Neutrophil (primary cell): Measurements from ENCODE around the gene PASK.

Experiments used
- H3K27ac ChIP-seq: fragments of 200-600 bp; sonication (generic); 2 replicates; pipeline ENCODE4 v1.5.1; 2016; ENCODE audit warnings: mild to moderate bottlenecking, moderate library complexity
- H3K27me3 ChIP-seq: fragments of 200-600 bp; sonication (generic); 2 replicates; pipeline ENCODE4 v1.6.0; 2016; ENCODE audit warnings: mild to moderate bottlenecking
- H3K36me3 ChIP-seq: fragments of 200-600 bp; sonication (generic); 2 replicates; pipeline ENCODE4 v1.5.1; 2017
- H3K4me1 ChIP-seq, 2 experiments: fragments of 200-600 bp in 1 of 2; sonication (generic) in 1 of 2; 1 replicate in 1 of 2; 2 replicates in 1 of 2; pipeline versions ENCODE4 v1.5.1 to v1.6.1; 2013 to 2016; ENCODE audit warnings: low read depth in 1 of 2, low read length in 1 of 2, mild to moderate bottlenecking in 1 of 2, moderate library complexity in 1 of 2; ENCODE audit not compliant: control insufficient read depth in 1 of 2, insufficient read depth in 1 of 2
- H3K4me3 ChIP-seq, 2 experiments: fragments of 200-600 bp in 1 of 2; sonication (generic) in 1 of 2; 1 replicate in 1 of 2; 2 replicates in 1 of 2; pipeline ENCODE4 v1.5.1; 2013 to 2016; ENCODE audit warnings: low read depth in 1 of 2, low read length in 1 of 2, mild to moderate bottlenecking in 1 of 2, moderate library complexity in 1 of 2
- H3K9me3 ChIP-seq: fragments of 200-600 bp; sonication (generic); 2 replicates; pipeline ENCODE4 v1.5.1; 2016
- CTCF ChIP-seq: fragments of 200-600 bp; sonication (generic); IDR thresholded peaks from 2 replicates; pipeline ENCODE4 v1.5.1; 2016; ENCODE audit warnings: antibody characterized with exemption

PASK gene

DNA sequence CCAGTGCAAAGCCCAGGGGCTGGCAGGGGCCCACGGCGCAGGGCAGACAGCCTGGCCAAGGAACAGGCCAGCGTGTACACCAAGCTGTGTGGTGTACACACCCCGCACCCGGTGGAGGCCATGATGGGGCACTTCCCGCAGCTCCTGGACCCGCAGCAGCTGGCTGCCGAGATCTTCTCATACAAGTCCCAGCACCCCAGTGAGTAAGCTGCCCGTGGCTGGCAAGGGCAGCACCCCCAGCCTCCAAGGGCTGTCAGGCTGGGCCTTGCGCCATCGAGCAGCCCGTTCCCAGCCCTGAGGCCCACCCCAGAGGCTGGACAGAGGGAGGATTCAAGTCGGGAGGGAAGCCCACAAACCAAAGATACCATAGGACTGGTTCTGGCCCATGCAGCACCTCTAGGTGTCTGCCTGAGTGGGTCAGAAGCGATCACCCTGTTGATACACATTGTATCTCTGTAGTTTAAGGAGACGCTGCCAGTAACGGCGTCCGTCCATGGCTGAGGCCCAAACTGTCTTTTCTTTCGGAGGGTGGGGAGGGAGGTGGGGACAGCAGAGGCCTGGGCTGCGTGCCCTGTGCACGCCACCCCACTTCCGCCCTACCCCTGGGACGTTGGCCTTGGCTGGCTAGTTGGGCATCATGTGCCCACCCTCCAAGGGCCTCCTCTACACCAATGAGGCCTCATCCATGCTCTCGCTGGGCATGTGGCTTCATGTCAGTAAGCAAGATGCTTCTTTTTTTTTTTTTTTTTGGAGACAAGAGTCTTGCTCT lies 30.4 kb downstream of the PASK start:
- Histone ChIP-seq H3K4me3 (no peak overlapping the region), H3K4me1 (no peaks in the 10 kb centered on the region), H3K9me3 (no peaks in the 10 kb centered on the region), H3K27me3 (no peaks in the 10 kb centered on the region), H3K36me3 (peaks cover 13% of the 10 kb centered on the region), H3K27ac (no peak overlapping the region)
- TF ChIP-seq CTCF = no peak

DNA sequence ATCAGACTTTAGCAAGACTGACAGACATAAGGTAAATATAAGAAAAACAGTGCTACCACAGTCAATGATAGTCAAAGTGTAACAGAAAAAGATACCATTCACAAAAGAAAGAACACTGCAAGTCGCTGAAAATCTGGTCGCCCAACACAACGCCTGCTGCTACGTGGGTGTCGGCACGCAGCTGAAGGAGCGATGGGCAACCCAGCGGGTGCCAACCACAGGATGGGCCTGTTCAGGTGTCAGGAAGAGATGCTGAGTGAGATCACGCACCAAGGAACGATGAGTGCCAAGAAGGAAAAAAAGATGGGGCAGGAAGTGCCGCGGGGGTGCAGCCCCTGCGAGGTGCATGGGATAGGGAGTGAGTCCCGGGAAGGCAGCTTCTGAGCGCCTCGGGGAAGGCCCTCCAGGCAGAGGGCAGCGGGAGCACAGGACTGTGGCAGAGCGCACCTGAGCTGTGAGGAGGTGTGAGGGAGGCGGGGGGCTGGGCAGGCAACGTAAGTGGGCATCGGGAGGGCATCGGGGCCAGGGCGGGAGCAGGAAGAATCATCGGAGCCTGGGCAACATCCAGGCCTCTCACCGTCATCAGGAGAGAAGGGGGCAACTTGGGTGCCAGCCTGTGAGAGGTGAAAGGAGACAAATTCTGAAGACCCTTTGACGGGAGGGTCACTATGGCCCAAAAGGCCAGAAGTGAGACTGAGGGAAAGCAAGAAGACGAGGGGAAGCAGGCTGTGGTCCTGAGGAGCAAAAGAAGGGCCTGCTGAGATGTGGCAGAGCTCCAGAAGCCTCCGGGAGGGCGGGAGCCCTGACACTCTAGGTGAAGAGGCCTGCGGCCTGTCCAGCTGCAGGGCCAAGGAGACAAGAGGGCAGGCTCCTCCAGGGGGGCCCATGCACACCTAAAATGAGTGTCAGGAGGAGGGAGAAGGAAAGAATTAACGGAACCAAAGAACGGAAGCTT lies 32.4 kb downstream of the PASK start:
- TF ChIP-seq CTCF = no peak
- no peak overlapping the region for H3K27ac ChIP-seq
- no peaks in the 10 kb centered on the region for H3K4me1 ChIP-seq
- H3K27me3 ChIP-seq = no peaks in the 10 kb centered on the region
- no peak overlapping the region for H3K4me3 ChIP-seq
- H3K36me3 ChIP-seq = peaks cover 9% of the 10 kb centered on the region
- H3K9me3 ChIP-seq = no peaks in the 10 kb centered on the region

- H3K9me3 ChIP-seq = no peaks in the 10 kb centered on the region
- no peak overlapping the region for H3K4me3 ChIP-seq
- H3K27me3 ChIP-seq = no peaks in the 10 kb centered on the region
- H3K27ac ChIP-seq = no peak overlapping the region
- TF ChIP-seq CTCF = no peak
- H3K4me1 ChIP-seq = no peaks in the 10 kb centered on the region
- H3K36me3 ChIP-seq = peaks cover 9% of the 10 kb centered on the region
Observed at GRCh38 chr2:241115361-241115760, 33.9 kb downstream of the PASK start.

- TF ChIP-seq CTCF = no peak
- no peak overlapping the region for H3K4me3 ChIP-seq
- no peak overlapping the region for H3K27ac ChIP-seq
- H3K36me3 ChIP-seq = peaks cover 9% of the 10 kb centered on the region
- no peaks in the 10 kb centered on the region for H3K9me3 ChIP-seq
- H3K27me3 ChIP-seq = no peaks in the 10 kb centered on the region
- no peaks in the 10 kb centered on the region for H3K4me1 ChIP-seq
Observed at GRCh38 chr2:241114836-241115235, 34.4 kb downstream of the PASK start.

DNA sequence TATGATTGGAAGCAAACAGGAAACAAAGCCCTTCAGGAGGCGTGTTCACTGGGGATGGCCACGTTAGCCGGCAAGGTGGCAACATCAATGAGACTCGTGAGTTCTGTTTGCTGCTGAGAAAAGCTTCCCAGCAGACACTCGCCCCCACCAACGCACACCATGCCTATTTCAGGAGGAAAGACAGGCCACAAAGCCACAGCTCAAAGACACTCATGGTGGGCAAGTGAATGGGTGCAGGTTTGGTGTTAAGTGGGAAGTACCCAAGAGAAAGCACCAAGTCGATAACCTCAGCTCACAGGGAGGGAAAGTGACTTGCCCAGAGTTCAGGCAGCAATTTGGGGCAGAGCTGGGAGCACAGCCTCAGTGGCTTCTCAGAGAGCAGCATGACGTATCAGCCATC lies 36.7 kb downstream of the PASK start:
- no peaks in the 10 kb centered on the region for H3K27me3 ChIP-seq
- no peaks in the 10 kb centered on the region for H3K4me1 ChIP-seq
- H3K4me3 ChIP-seq = no peak overlapping the region
- no peaks in the 10 kb centered on the region for H3K9me3 ChIP-seq
- H3K36me3 ChIP-seq = peaks cover 9% of the 10 kb centered on the region
- TF ChIP-seq CTCF = no peak
- H3K27ac ChIP-seq = no peak overlapping the region
